H1 (cell line): ENCODE data around the gene DTNB. TPM values are rescaled to one million over a fixed set of nuclear protein-coding genes. Genes with fewer than 3 reads are reported as not detected.

ENCODE experiments used
- CTCF ChIA-PET: fragments of 300-600 bp; sonication (Branson Sonifier 250); formaldehyde crosslinking; loops from one replicate; lab custom pipeline; 2021; ENCODE audit not compliant: partially characterized antibody; lab: Charles Lee
- POLR2A ChIA-PET: fragments of 300-600 bp; sonication (Branson Sonifier 250); formaldehyde crosslinking; loops from one replicate; lab custom pipeline; 2021; ENCODE audit warnings: inconsistent platforms; ENCODE audit not compliant: partially characterized antibody; lab: Charles Lee
- DNase-seq, 2 experiments: peaks; one replicate each; pipeline versions ENCODE4 v3.0.0 to v3.0.0-alpha.2; 2010 to 2022; ENCODE audit warnings: low spot score in 2 of 2, low read depth in 1 of 2, mixed read lengths in 1 of 2
- FAIRE-seq: peaks from 2 replicates; lab custom pipeline; 2011; peaks lifted over from hg19 to GRCh38; lab: Jason Lieb, UNC
- H2AFZ ChIP-seq: 2 replicates; pipeline ENCODE4 v1.8.1; 2012; ENCODE audit warnings: low read length, inconsistent platforms
- H2AK5ac ChIP-seq: 2 replicates; pipeline ENCODE4 v1.6.1; 2013; ENCODE audit warnings: low read depth, low read length
- H2BK120ac ChIP-seq: replicated peaks from 2 replicates; pipeline ENCODE3; 2013; ENCODE audit warnings: low read depth, low read length, inconsistent platforms
- H2BK12ac ChIP-seq: 2 replicates; pipeline ENCODE4 v1.6.1; 2013; ENCODE audit warnings: low read depth, low read length
- H2BK15ac ChIP-seq: 2 replicates; pipeline ENCODE4 v1.6.1; 2013; ENCODE audit warnings: low read length
- H2BK20ac ChIP-seq: 2 replicates; pipeline ENCODE4 v1.6.1; 2013; ENCODE audit warnings: low read length
- H2BK5ac ChIP-seq: 2 replicates; pipeline ENCODE4 v1.6.1; 2013; ENCODE audit warnings: low read depth, low read length
- H3K14ac ChIP-seq: 2 replicates; pipeline ENCODE4 v1.6.1; 2013; ENCODE audit warnings: inconsistent platforms; ENCODE audit not compliant: insufficient read length
- H3K18ac ChIP-seq: 2 replicates; pipeline ENCODE4 v1.6.1; 2013; ENCODE audit warnings: low read length; ENCODE audit errors: extremely low read depth
- H3K23ac ChIP-seq: 2 replicates; pipeline ENCODE4 v1.6.1; 2013; ENCODE audit warnings: inconsistent platforms; ENCODE audit not compliant: insufficient read length
- H3K23me2 ChIP-seq: 2 replicates; pipeline ENCODE4 v1.6.1; 2013; ENCODE audit warnings: low read depth, low read length
- H3K27ac ChIP-seq: 2 replicates; pipeline ENCODE4 v1.6.1; 2011; ENCODE audit warnings: low read depth, low read length, inconsistent platforms
- H3K27me3 ChIP-seq, 4 experiments: replicated peaks in 1 of 4; 1 replicate in 1 of 4; 2 replicates in 3 of 4; pipeline versions ENCODE4 v1.6.1 to v1.8.1; 2011 to 2013; ENCODE audit warnings: low read length in 3 of 4, mild to moderate bottlenecking in 3 of 4, inconsistent platforms in 2 of 4, mixed read lengths in 2 of 4, moderate library complexity in 1 of 4; ENCODE audit not compliant: control insufficient read depth in 3 of 4, insufficient read depth in 3 of 4; ENCODE audit errors: extremely low read depth in 1 of 4
- H3K36me3 ChIP-seq, 4 experiments: 2 replicates each; pipeline versions ENCODE4 v1.6.1 to v1.8.1; 2011 to 2013; ENCODE audit warnings: mild to moderate bottlenecking in 4 of 4, low read length in 3 of 4, moderate library complexity in 2 of 4, control low read depth in 1 of 4, inconsistent platforms in 1 of 4; ENCODE audit not compliant: insufficient read depth in 4 of 4, control insufficient read depth in 2 of 4
- H3K4ac ChIP-seq: replicated peaks from 2 replicates; pipeline ENCODE3; 2013; ENCODE audit warnings: low read length, low read depth, mixed read lengths, inconsistent platforms; ENCODE audit not compliant: insufficient read length
- H3K4me1 ChIP-seq, 4 experiments: replicated peaks in 1 of 4; 1 replicate in 1 of 4; 2 replicates in 3 of 4; pipeline versions ENCODE4 v1.6.1 to v1.8.1; 2011 to 2013; ENCODE audit warnings: low read length in 3 of 4, inconsistent platforms in 2 of 4, mixed read lengths in 1 of 4; ENCODE audit not compliant: insufficient read depth in 4 of 4, control insufficient read depth in 3 of 4
- H3K4me2 ChIP-seq, 2 experiments: 2 replicates each; pipeline versions ENCODE4 v1.6.1 to v1.8.1; 2011 to 2013; ENCODE audit warnings: low read depth in 2 of 2, low read length in 2 of 2, control low read depth in 1 of 2, inconsistent platforms in 1 of 2, mild to moderate bottlenecking in 1 of 2; ENCODE audit not compliant: insufficient read depth in 1 of 2
- H3K4me3 ChIP-seq, 4 experiments: fragments of 200-600, 300-600 bp in 1 of 4; sonication (generic), shearing (Covaris generic), sonication (Bioruptor Twin) in 1 of 4; 2 replicates each; pipeline versions ENCODE4 v1.5.1 to v1.8.1; 2011 to 2016; ENCODE audit warnings: low read length in 4 of 4, low read depth in 3 of 4, control low read depth in 2 of 4, inconsistent platforms in 2 of 4, mild to moderate bottlenecking in 2 of 4, mixed read lengths in 1 of 4, moderate library complexity in 1 of 4; ENCODE audit not compliant: insufficient read depth in 2 of 4; ENCODE audit errors: extremely low read depth in 1 of 4
- H3K56ac ChIP-seq: replicated peaks from 2 replicates; pipeline ENCODE3; 2013; ENCODE audit warnings: low read depth, mild to moderate bottlenecking, mixed read lengths, low read length, inconsistent platforms; ENCODE audit not compliant: insufficient read length
- H3K79me1 ChIP-seq: 2 replicates; pipeline ENCODE4 v1.6.1; 2013; ENCODE audit warnings: low read depth, low read length, control low read depth
- H3K79me2 ChIP-seq, 2 experiments: 2 replicates each; pipeline versions ENCODE4 v1.6.1 to v1.8.1; 2012 to 2013; ENCODE audit warnings: low read length in 2 of 2, mild to moderate bottlenecking in 2 of 2, inconsistent platforms in 1 of 2; ENCODE audit not compliant: insufficient read depth in 2 of 2, control insufficient read depth in 1 of 2
- H3K9ac ChIP-seq, 4 experiments: replicated peaks in 1 of 4; 1 replicate in 1 of 4; 2 replicates in 3 of 4; pipeline versions ENCODE4 v1.6.1 to v1.8.1; 2011 to 2013; ENCODE audit warnings: low read depth in 3 of 4, low read length in 3 of 4, control low read depth in 2 of 4, mild to moderate bottlenecking in 2 of 4, moderate library complexity in 2 of 4, inconsistent platforms in 1 of 4; ENCODE audit errors: extremely low read depth in 1 of 4
- H3K9me3 ChIP-seq, 2 experiments: 2 replicates each; pipeline versions ENCODE4 v1.6.1 to v1.8.1; 2012 to 2013; ENCODE audit warnings: mild to moderate bottlenecking in 2 of 2, moderate library complexity in 2 of 2, control low read depth in 1 of 2, inconsistent platforms in 1 of 2, low read depth in 1 of 2, low read length in 1 of 2, mixed read lengths in 1 of 2; ENCODE audit not compliant: insufficient read depth in 2 of 2
- H4K20me1 ChIP-seq, 2 experiments: replicated peaks in 1 of 2; 2 replicates each; pipeline versions ENCODE3 to v1.8.1; 2011 to 2013; ENCODE audit warnings: inconsistent platforms in 2 of 2, low read length in 2 of 2, mild to moderate bottlenecking in 1 of 2; ENCODE audit not compliant: insufficient read depth in 2 of 2, control insufficient read depth in 1 of 2
- H4K5ac ChIP-seq: 2 replicates; pipeline ENCODE4 v1.6.1; 2013; ENCODE audit warnings: low read length, low read depth, mixed read lengths, inconsistent platforms; ENCODE audit not compliant: insufficient read length
- H4K8ac ChIP-seq: 2 replicates; pipeline ENCODE4 v1.8.0; 2013; ENCODE audit warnings: mild to moderate bottlenecking, moderate library complexity, low read length, inconsistent platforms; ENCODE audit not compliant: insufficient read depth; ENCODE audit errors: extremely low read depth
- H4K91ac ChIP-seq: replicated peaks from 2 replicates; pipeline ENCODE3; 2013; ENCODE audit warnings: low read length, mixed read lengths, inconsistent platforms; ENCODE audit not compliant: insufficient read length
- BACH1 ChIP-seq: IDR thresholded peaks from 2 replicates; pipeline ENCODE4 v1.6.1; 2012; ENCODE audit warnings: low read length, improper control_type of control experiment
- BCL11A ChIP-seq, 2 experiments: IDR thresholded peaks; one replicate each; pipeline ENCODE4 v1.6.1; 2011; ENCODE audit warnings: low read depth in 2 of 2, low read length in 2 of 2, mild to moderate bottlenecking in 2 of 2
- BRCA1 ChIP-seq: IDR thresholded peaks from 2 replicates; pipeline ENCODE4 v1.6.1; 2012; ENCODE audit warnings: low read depth, low read length, improper control_type of control experiment
- CTBP2 ChIP-seq: IDR thresholded peaks from 2 replicates; pipeline ENCODE4 v1.7.0; 2011; ENCODE audit warnings: borderline replicate concordance, mild to moderate bottlenecking, moderate library complexity, mixed read lengths, low read length; ENCODE audit not compliant: insufficient read depth, insufficient read length
- E2F6 ChIP-seq: IDR thresholded peaks from 2 replicates; pipeline ENCODE4 v1.6.1; 2012; ENCODE audit warnings: inconsistent platforms
- EZH2 ChIP-seq: fragments of 200-600 bp; sonication (generic); IDR thresholded peaks from 2 replicates; pipeline ENCODE4 v1.7.1; 2012; ENCODE audit warnings: low read depth, mild to moderate bottlenecking, moderate library complexity, low read length, inconsistent platforms; ENCODE audit not compliant: severe bottlenecking
- HDAC6 ChIP-seq: IDR thresholded peaks from one replicate; pipeline ENCODE4 v1.7.1; 2012; ENCODE audit warnings: low read depth, mild to moderate bottlenecking, inconsistent platforms, low read length, moderate library complexity
- KDM1A ChIP-seq: fragments of 200-600, 300-600 bp; sonication (generic); IDR thresholded peaks from 2 replicates; pipeline ENCODE4 v1.7.1; 2016; ENCODE audit warnings: mild to moderate bottlenecking, low read length, borderline replicate concordance
- KDM5A ChIP-seq: fragments of 200-600 bp; IDR thresholded peaks from 2 replicates; pipeline ENCODE4 v1.7.1; 2012; ENCODE audit warnings: mild to moderate bottlenecking, low read length, inconsistent platforms, mixed read lengths
- SUZ12 ChIP-seq: fragments of 200-600 bp; sonication (generic); IDR thresholded peaks from 2 replicates; pipeline ENCODE4 v1.6.1; 2012; ENCODE audit warnings: mild to moderate bottlenecking, inconsistent platforms, low read length, moderate library complexity, mixed read lengths
- TAF1 ChIP-seq: IDR thresholded peaks from 2 replicates; pipeline ENCODE4 v1.6.1; 2011; ENCODE audit warnings: mild to moderate bottlenecking, low read depth, low read length
- WGBS, 2 experiments: shearing (Covaris generic) in 1 of 2; methylation state at CpG; one replicate each; pipeline versions ENCODE4 v1.1.6 to v1.1.7; 2013 to 2015; ENCODE audit warnings: low lambda C conversion rate in 2 of 2, mixed read lengths in 2 of 2, inconsistent platforms in 1 of 2, low coverage in 1 of 2, missing lambda C conversion rate in 1 of 2; ENCODE audit not compliant: insufficient replicate concordance in 2 of 2, insufficient coverage in 1 of 2, insufficient read length in 1 of 2; ENCODE audit errors: extremely low coverage in 1 of 2, missing lambda C conversion rate in 1 of 2; 5-methylcytosine and 5-hydroxymethylcytosine counted together
- polyA plus RNA-seq, 7 experiments: library from polyadenylated mRNA; depleted of rRNA in 3 of 7; stranded (reverse) in 5 of 7; unstranded in 2 of 7; fragments of >200 nt in 5 of 7; fragments of 200-250 nt in 2 of 7; gene quantifications; 1 replicate in 5 of 7; 2 replicates in 1 of 7; 4 replicates in 1 of 7; pipeline versions ENCODE4 v1.2.1 to v1.2.3, GENCODE V29; 2011 to 2013; ENCODE audit warnings: missing spikeins in 2 of 7, mixed read lengths in 2 of 7
- total RNA-seq: library from RNA; stranded (reverse); fragmentation: NEBNext Ultra II Directional; extraction: Animal tissue kit (Norgen Biotek cat#: 25700); gene quantifications from 2 replicates; pipeline ENCODE4 v1.2.1, GENCODE V29; 2021

Gene DTNB
- total and polyA plus RNA-seq, 2 of the 8 experiments (the other 6 are each of a cell fraction or from before 2014, with no cell fraction given), result 39.6 to 49.5 TPM

GRCh38 chr2:25340181-25340921, 333.0 kb downstream of the DTNB start:
- Histone ChIP-seq H2BK5ac (no peak overlapping the region), H2BK15ac (no peak overlapping the region), H3K14ac (no peak overlapping the region), H3K18ac (peak overlapping the region; percentile 87), H2AK5ac (no peak overlapping the region), H3K4ac (no peak overlapping the region), H4K5ac (no peak overlapping the region), H2BK120ac (no peak overlapping the region), H3K9ac (no peak overlapping the region), H2AFZ (no peak overlapping the region), H3K4me3 (peak overlapping the region; percentile 38 to 68 (median 48)), H3K79me2 (peaks cover 0 to 4% of the 10 kb centered on the region in 2 experiments; a peak in 1 of 4 replicates), H2BK20ac (no peak overlapping the region), H2BK12ac (no peak overlapping the region), H3K9me3 (no peaks in the 10 kb centered on the region), H3K4me2 (peak overlapping the region; percentile 72 to 76), H3K23ac (no peak overlapping the region), H3K27me3 (peaks cover 0 to 18% (median 12%) of the 10 kb centered on the region in 4 experiments; a peak in 6 of 7 replicates), H3K27ac (no peak overlapping the region), H3K23me2 (peaks cover 9% of the 10 kb centered on the region; the same call in 1 of the 2 replicates), H4K91ac (peak overlapping the region; percentile 58), H3K79me1 (peaks cover under 1% of the 10 kb centered on the region; the same call in 1 of the 2 replicates), H4K8ac (no peak overlapping the region; the same call in 1 of the 2 replicates), H3K56ac (no peak overlapping the region), H4K20me1 (peaks cover 3 to 11% of the 10 kb centered on the region in 2 experiments), H3K36me3 (no peaks in the 10 kb centered on the region), H3K4me1 (peaks cover 6 to 36% (median 23%) of the 10 kb centered on the region in 4 experiments)
- WGBS, 2 experiments, result 15% methylated on average over 11 of the region's 73 CpGs; no CpG with 5 or more reads in 1 of the 2 experiments
- no peak for FAIRE-seq
- POLR2A ChIA-PET, result interaction anchor here (0.8 to 1.4 kb wide), 8 partner anchors 9 to 89 kb away, joined by 3 to 4 read pairs (median 3); no protein-coding TSS in a partner anchor
- peak in 1 of 2 experiments; percentile 52 for DNase-seq
- CTCF ChIA-PET, result interaction anchor here (0.8 to 11.4 kb wide), 15 partner anchors 9 to 139 kb away, joined by 3 to 178 read pairs (median 4); no protein-coding TSS in a partner anchor
- TF ChIP-seq BRCA1 (no peak), BCL11A (IDR thresholded peaks at IDR 0.05; ENCODE audit: low read depth in 2 of 2, low read length in 2 of 2) (no peak), SUZ12 (0 out of 2 replicates have a peak, but pooled peaks have one; percentile 26), HDAC6 (no peak), BACH1 (0 out of 2 replicates have a peak, but pooled peaks have one; percentile 18), KDM1A (no peak), CTBP2 (peak; percentile 48), TAF1 (no peak), E2F6 (peak; percentile 37; the same call in 1 of the 2 replicates), KDM5A (no peak), EZH2 (peak; percentile 32)
